ENCODE results near the gene SEC16A. TPM values are rescaled to one million over a fixed set of nuclear protein-coding genes. Genes with fewer than 3 reads are reported as not detected.

Gene SEC16A
- total RNA-seq, 1 experiment from 2014 or later: 85.8 TPM

GRCh38 chr9:136525841-136526499 lies 43.1 kb upstream of the SEC16A start:
- H3K4me3 Mint-ChIP-seq (ENCODE audit: unreplicated experiment): no peak overlapping the region
- H3K27ac Mint-ChIP-seq (ENCODE audit: low read depth, unreplicated experiment): no peak overlapping the region
- intact Hi-C loops (cut with micrococcal nuclease): no loop called here
- no TSS peak for BruUV-seq (replicated peaks)
- no peaks in the 10 kb centered on the region for H3K27me3 Mint-ChIP-seq (ENCODE audit: insufficient read depth, unreplicated experiment)
- no peaks in the 10 kb centered on the region for H3K4me1 Mint-ChIP-seq (ENCODE audit: insufficient read depth, unreplicated experiment)
- CTCF ChIA-PET: interaction anchor here (2.1 kb wide), 1 partner anchor 99 kb away, joined by 6 read pairs; no protein-coding TSS in a partner anchor
- POLR2A ChIA-PET: no interaction called here
- peaks cover 13% of the 10 kb centered on the region for H3K36me3 Mint-ChIP-seq (ENCODE audit: insufficient read depth, unreplicated experiment)
- no peak for TF ChIP-seq CTCF (IDR thresholded peaks at IDR 0.05; ENCODE audit: unreplicated experiment)
- DNase-seq (ENCODE audit: unreplicated experiment): no peak
- no peaks in the 10 kb centered on the region for H3K9me3 Mint-ChIP-seq (ENCODE audit: unreplicated experiment)

- POLR2A ChIA-PET: no interaction called here
- no peak for DNase-seq (ENCODE audit: unreplicated experiment)
- no TSS peak for BruUV-seq (replicated peaks)
- Mint-ChIP-seq H3K27me3 (ENCODE audit: insufficient read depth, unreplicated experiment) (no peaks in the 10 kb centered on the region), H3K36me3 (ENCODE audit: insufficient read depth, unreplicated experiment) (peaks cover 13% of the 10 kb centered on the region), H3K4me3 (ENCODE audit: unreplicated experiment) (no peak overlapping the region), H3K4me1 (ENCODE audit: insufficient read depth, unreplicated experiment) (no peaks in the 10 kb centered on the region), H3K9me3 (ENCODE audit: unreplicated experiment) (no peaks in the 10 kb centered on the region), H3K27ac (ENCODE audit: low read depth, unreplicated experiment) (no peak overlapping the region)
- intact Hi-C loops (cut with micrococcal nuclease): no loop called here
- CTCF ChIA-PET: no interaction called here
- TF ChIP-seq CTCF (IDR thresholded peaks at IDR 0.05; ENCODE audit: unreplicated experiment): no peak
Observed at GRCh38 chr9:136525207-136525606, 42.4 kb upstream of the SEC16A start.

GRCh38 chr9:136522314-136523237 lies 39.7 kb upstream of the SEC16A start:
- POLR2A ChIA-PET: no interaction called here
- Mint-ChIP-seq H3K4me3 (ENCODE audit: unreplicated experiment) (no peak overlapping the region), H3K4me1 (ENCODE audit: insufficient read depth, unreplicated experiment) (no peaks in the 10 kb centered on the region), H3K27me3 (ENCODE audit: insufficient read depth, unreplicated experiment) (no peaks in the 10 kb centered on the region), H3K9me3 (ENCODE audit: unreplicated experiment) (no peaks in the 10 kb centered on the region), H3K36me3 (ENCODE audit: insufficient read depth, unreplicated experiment) (peaks cover 15% of the 10 kb centered on the region), H3K27ac (ENCODE audit: low read depth, unreplicated experiment) (no peak overlapping the region)
- TF ChIP-seq CTCF (IDR thresholded peaks at IDR 0.05; ENCODE audit: unreplicated experiment): no peak
- DNase-seq (ENCODE audit: unreplicated experiment): no peak
- BruUV-seq (replicated peaks): no TSS peak
- CTCF ChIA-PET: interaction anchor here (3.2 kb wide), 1 partner anchor 35 kb away, joined by 11 read pairs; no protein-coding TSS in a partner anchor
- intact Hi-C loops (cut with micrococcal nuclease): no loop called here

GRCh38 chr9:136521537-136521936 lies 38.7 kb upstream of the SEC16A start:
- ChIA-PET POLR2A (no interaction called here), CTCF (interaction anchor here (0.6 to 3.2 kb wide), 3 partner anchors 34 to 104 kb away, joined by 3 to 11 read pairs (median 5); no protein-coding TSS in a partner anchor)
- no peak for DNase-seq (ENCODE audit: unreplicated experiment)
- Mint-ChIP-seq H3K4me3 (ENCODE audit: unreplicated experiment) (no peak overlapping the region), H3K27ac (ENCODE audit: low read depth, unreplicated experiment) (no peak overlapping the region), H3K27me3 (ENCODE audit: insufficient read depth, unreplicated experiment) (no peaks in the 10 kb centered on the region), H3K36me3 (ENCODE audit: insufficient read depth, unreplicated experiment) (peaks cover 17% of the 10 kb centered on the region), H3K4me1 (ENCODE audit: insufficient read depth, unreplicated experiment) (no peaks in the 10 kb centered on the region), H3K9me3 (ENCODE audit: unreplicated experiment) (no peaks in the 10 kb centered on the region)
- TF ChIP-seq CTCF (IDR thresholded peaks at IDR 0.05; ENCODE audit: unreplicated experiment): no peak
- no TSS peak for BruUV-seq (replicated peaks)
- intact Hi-C loops (cut with micrococcal nuclease): no loop called here
